Measurements from ENCODE around the gene GNAI3.

The GNAI3 gene

DNA sequence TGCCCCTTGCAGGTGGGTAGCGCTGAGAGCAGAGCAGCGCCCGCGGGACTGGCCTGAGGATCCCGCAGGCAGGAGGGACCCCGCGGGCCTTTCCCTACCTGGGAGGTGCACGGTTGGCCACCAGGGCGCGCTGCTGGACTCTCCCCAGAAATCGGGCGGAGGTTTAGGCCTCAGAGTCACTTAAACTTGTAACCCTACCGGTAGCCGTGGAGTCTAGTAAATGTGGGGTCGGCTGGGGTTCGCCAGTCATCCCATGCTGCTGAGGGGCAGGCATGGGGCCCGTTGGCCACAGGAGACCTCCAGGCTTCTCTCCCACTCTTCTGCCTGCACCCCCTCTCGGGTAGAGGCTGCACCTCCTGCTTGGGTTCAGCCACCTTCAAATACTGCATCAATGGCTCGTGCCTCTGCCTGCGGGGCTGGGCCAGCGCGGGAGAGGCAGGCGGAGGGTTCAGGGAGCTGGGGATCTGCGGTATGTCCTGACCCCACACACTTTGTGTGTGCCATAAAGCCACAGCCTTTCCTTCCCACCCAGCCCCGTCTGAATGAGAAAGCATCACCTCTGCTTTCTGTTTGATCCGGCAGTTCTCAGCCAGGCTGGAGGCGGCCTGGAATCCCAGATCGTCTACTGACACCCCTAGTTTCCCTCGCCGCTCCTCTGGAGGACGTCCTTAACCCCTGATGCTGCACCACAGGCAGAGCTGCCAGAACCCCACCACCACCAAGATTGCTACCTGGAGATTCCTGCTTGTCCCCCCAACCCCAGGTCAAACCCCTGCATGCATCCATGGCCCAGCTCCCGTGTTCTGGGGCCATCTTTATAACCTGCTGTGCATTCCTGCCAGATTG lies 95.2 kb downstream of the GNAI3 start:
- Histone ChIP-seq H3K4me3 (ENCODE audit: low read length) (peak overlapping the region; percentile 24), H3K27ac (ENCODE audit: low read depth, low read length) (no peak overlapping the region)

GRCh38 chr1:109644670-109645069 lies 96.3 kb downstream of the GNAI3 start:
- H3K9ac ChIP-seq (ENCODE audit: low read length): no peak overlapping the region
- H3K27me3 ChIP-seq (ENCODE audit: control insufficient read depth, insufficient read depth, low read length): no peaks in the 10 kb centered on the region
- no peaks in the 10 kb centered on the region for H3K4me1 ChIP-seq (ENCODE audit: control insufficient read depth, insufficient read depth, low read length)
- no peak overlapping the region for H3K27ac ChIP-seq (ENCODE audit: low read depth, low read length)
- no peak overlapping the region for H3K4me3 ChIP-seq (ENCODE audit: low read length)
- no peaks in the 10 kb centered on the region for H3K36me3 ChIP-seq (ENCODE audit: control insufficient read depth, insufficient read depth, low read length)

More for the DNA sequence above, 95.2 kb downstream of the GNAI3 start:
- Histone ChIP-seq H3K9ac (ENCODE audit: low read length) (no peak overlapping the region), H3K27me3 (ENCODE audit: control insufficient read depth, insufficient read depth, low read length) (no peaks in the 10 kb centered on the region), H3K36me3 (ENCODE audit: control insufficient read depth, insufficient read depth, low read length) (no peaks in the 10 kb centered on the region), H3K4me1 (ENCODE audit: control insufficient read depth, insufficient read depth, low read length) (no peaks in the 10 kb centered on the region)

- Histone ChIP-seq H3K27ac (ENCODE audit: low read depth, low read length) (no peak overlapping the region), H3K27me3 (ENCODE audit: control insufficient read depth, insufficient read depth, low read length) (peaks cover under 1% of the 10 kb centered on the region), H3K4me1 (ENCODE audit: control insufficient read depth, insufficient read depth, low read length) (no peaks in the 10 kb centered on the region), H3K36me3 (ENCODE audit: control insufficient read depth, insufficient read depth, low read length) (no peaks in the 10 kb centered on the region), H3K4me3 (ENCODE audit: low read length) (no peak overlapping the region), H3K9ac (ENCODE audit: low read length) (no peak overlapping the region)
These were observed 101.1 kb downstream of the GNAI3 start for GRCh38 chr1:109649491-109649914.

- Histone ChIP-seq H3K27me3 (ENCODE audit: control insufficient read depth, insufficient read depth, low read length) (peaks cover 2% of the 10 kb centered on the region), H3K9ac (ENCODE audit: low read length) (no peak overlapping the region), H3K36me3 (ENCODE audit: control insufficient read depth, insufficient read depth, low read length) (no peaks in the 10 kb centered on the region), H3K4me3 (ENCODE audit: low read length) (no peak overlapping the region), H3K4me1 (ENCODE audit: control insufficient read depth, insufficient read depth, low read length) (peaks cover 7% of the 10 kb centered on the region), H3K27ac (ENCODE audit: low read depth, low read length) (no peak overlapping the region)
These were observed 102.2 kb downstream of the GNAI3 start for GRCh38 chr1:109650609-109651008.

DNA sequence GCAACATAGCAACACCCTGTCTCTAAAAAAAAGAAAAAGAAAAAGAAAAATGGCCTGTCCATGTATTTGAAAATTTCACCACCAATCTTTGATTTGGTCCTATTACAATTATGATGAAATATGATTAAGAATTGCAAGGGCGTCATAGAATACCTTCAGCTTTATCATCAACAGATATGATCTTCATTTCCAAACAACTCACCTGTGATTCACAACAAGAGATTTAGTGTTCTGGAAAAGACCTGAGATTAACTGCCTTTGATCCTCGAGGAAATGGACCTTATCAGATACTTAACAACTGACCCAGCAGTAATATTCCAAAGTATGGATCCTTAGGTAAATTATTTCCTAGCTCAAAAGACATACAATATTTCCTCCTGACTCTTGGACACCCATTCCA lies 104.0 kb downstream of the GNAI3 start:
- H3K9ac ChIP-seq (ENCODE audit: low read length): no peak overlapping the region
- H3K27me3 ChIP-seq (ENCODE audit: control insufficient read depth, insufficient read depth, low read length): peaks cover 2% of the 10 kb centered on the region
- H3K36me3 ChIP-seq (ENCODE audit: control insufficient read depth, insufficient read depth, low read length): no peaks in the 10 kb centered on the region
- H3K4me1 ChIP-seq (ENCODE audit: control insufficient read depth, insufficient read depth, low read length): peaks cover 7% of the 10 kb centered on the region
- no peak overlapping the region for H3K27ac ChIP-seq (ENCODE audit: low read depth, low read length)
- no peak overlapping the region for H3K4me3 ChIP-seq (ENCODE audit: low read length)

- H3K27ac ChIP-seq (ENCODE audit: low read depth, low read length): no peak overlapping the region
- no peak overlapping the region for H3K9ac ChIP-seq (ENCODE audit: low read length)
- H3K36me3 ChIP-seq (ENCODE audit: control insufficient read depth, insufficient read depth, low read length): no peaks in the 10 kb centered on the region
- peaks cover 2% of the 10 kb centered on the region for H3K27me3 ChIP-seq (ENCODE audit: control insufficient read depth, insufficient read depth, low read length)
- no peak overlapping the region for H3K4me3 ChIP-seq (ENCODE audit: low read length)
- H3K4me1 ChIP-seq (ENCODE audit: control insufficient read depth, insufficient read depth, low read length): peaks cover 7% of the 10 kb centered on the region
These were observed 104.9 kb downstream of the GNAI3 start for GRCh38 chr1:109653306-109653705.

DNA sequence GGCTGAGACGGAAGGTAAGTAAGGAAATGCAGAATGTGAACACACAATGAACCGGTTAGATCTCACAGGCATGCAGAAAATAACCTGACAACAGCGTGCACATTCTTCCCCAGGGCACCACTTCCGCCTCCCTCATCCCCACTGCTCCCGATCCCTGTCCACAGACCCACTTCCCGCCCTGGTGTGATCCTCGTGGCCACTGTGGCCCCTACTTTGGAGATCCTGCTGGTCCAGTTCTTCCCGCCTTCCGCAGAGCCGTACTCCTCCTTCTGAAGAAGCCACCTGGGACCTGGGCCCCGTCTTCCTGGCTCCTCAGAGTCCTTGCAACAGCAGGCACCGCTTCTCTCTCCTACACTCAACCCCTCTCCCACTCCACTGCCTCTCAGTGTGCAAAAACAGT lies 106.1 kb downstream of the GNAI3 start:
- Histone ChIP-seq H3K36me3 (ENCODE audit: control insufficient read depth, insufficient read depth, low read length) (peaks cover 1% of the 10 kb centered on the region), H3K27me3 (ENCODE audit: control insufficient read depth, insufficient read depth, low read length) (peaks cover 2% of the 10 kb centered on the region), H3K4me1 (ENCODE audit: control insufficient read depth, insufficient read depth, low read length) (peaks cover 7% of the 10 kb centered on the region), H3K27ac (ENCODE audit: low read depth, low read length) (no peak overlapping the region), H3K9ac (ENCODE audit: low read length) (no peak overlapping the region), H3K4me3 (ENCODE audit: low read length) (no peak overlapping the region)

DNA sequence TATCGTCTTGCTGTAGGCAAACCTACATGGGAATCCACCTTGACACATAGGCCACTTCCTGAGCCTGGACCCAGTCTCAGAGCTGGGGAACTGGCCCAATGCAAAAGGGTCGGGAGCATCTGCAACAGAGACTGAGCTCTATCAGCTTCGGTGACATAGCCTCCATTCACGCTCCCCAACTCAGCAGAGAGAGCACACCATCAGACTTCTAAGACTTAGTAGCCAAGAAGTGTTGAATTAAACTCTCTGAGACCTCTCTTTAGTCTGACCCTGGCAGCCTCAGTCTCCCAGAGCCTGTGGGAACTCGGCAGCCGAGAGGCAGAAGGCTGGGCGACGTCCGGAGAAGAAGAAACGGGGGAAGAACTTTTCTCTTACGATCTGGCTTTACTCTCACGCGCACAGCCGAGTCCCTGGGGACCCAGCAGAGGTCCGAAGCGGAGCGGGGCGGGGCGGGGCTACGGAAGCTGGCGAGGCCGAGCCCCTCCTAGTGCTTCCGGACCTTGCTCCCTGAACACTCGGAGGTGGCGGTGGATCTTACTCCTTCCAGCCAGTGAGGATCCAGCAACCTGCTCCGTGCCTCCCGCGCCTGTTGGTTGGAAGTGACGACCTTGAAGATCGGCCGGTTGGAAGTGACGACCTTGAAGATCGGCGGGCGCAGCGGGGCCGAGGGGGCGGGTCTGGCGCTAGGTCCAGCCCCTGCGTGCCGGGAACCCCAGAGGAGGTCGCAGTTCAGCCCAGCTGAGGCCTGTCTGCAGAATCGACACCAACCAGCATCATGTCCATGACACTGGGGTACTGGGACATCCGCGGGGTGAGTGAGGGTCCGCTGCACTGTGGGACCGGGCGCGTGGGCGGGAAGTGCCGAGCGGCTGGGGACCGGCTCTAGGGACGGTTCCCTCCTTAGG lies 107.5 kb downstream of the GNAI3 start, which contains the start of gene GSTM4:
TSS of gene GSTM4 (plus strand) at position 485 of the 905 bp plus-strand sequence. CDS start at position 776, 291 bp downstream.
- Histone ChIP-seq H3K27me3 (ENCODE audit: control insufficient read depth, insufficient read depth, low read length) (peaks cover 2% of the 10 kb centered on the region), H3K27ac (ENCODE audit: low read depth, low read length) (peak within 1 kb of the TSS; percentile 91), H3K4me3 (ENCODE audit: low read length) (peak within 1 kb of the TSS; percentile 89), H3K36me3 (ENCODE audit: control insufficient read depth, insufficient read depth, low read length) (peaks cover 5% of the 10 kb centered on the region), H3K9ac (ENCODE audit: low read length) (peak within 1 kb of the TSS; percentile 95), H3K4me1 (ENCODE audit: control insufficient read depth, insufficient read depth, low read length) (peaks cover 7% of the 10 kb centered on the region)

DNA sequence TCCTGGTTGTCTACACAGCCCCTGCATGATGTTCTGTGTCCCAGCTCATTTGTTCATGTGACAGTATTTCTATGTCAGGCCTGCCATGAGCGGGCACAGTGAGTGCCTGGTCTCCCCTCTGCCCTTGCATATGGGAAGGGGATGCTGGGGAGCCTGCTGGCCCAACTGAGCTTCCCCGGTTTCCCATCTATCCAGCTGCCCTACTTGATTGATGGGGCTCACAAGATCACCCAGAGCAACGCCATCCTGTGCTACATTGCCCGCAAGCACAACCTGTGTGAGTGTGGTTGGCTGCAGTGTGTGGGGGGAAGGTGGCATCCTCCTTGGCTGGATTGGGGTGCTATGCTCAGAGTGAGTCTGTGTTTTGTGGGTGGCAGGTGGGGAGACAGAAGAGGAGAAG lies 109.0 kb downstream of the GNAI3 start:
- Histone ChIP-seq H3K4me1 (ENCODE audit: control insufficient read depth, insufficient read depth, low read length) (peaks cover 7% of the 10 kb centered on the region), H3K9ac (ENCODE audit: low read length) (no peak overlapping the region), H3K4me3 (ENCODE audit: low read length) (no peak overlapping the region), H3K27ac (ENCODE audit: low read depth, low read length) (no peak overlapping the region), H3K27me3 (ENCODE audit: control insufficient read depth, insufficient read depth, low read length) (peaks cover 2% of the 10 kb centered on the region), H3K36me3 (ENCODE audit: control insufficient read depth, insufficient read depth, low read length) (peaks cover 8% of the 10 kb centered on the region)

- Histone ChIP-seq H3K27me3 (ENCODE audit: control insufficient read depth, insufficient read depth, low read length) (peaks cover 2% of the 10 kb centered on the region), H3K27ac (ENCODE audit: low read depth, low read length) (no peak overlapping the region), H3K4me1 (ENCODE audit: control insufficient read depth, insufficient read depth, low read length) (peaks cover 7% of the 10 kb centered on the region), H3K36me3 (ENCODE audit: control insufficient read depth, insufficient read depth, low read length) (peaks cover 8% of the 10 kb centered on the region), H3K4me3 (ENCODE audit: low read length) (no peak overlapping the region), H3K9ac (ENCODE audit: low read length) (no peak overlapping the region)
These were observed 109.6 kb downstream of the GNAI3 start for GRCh38 chr1:109657970-109658369.

DNA sequence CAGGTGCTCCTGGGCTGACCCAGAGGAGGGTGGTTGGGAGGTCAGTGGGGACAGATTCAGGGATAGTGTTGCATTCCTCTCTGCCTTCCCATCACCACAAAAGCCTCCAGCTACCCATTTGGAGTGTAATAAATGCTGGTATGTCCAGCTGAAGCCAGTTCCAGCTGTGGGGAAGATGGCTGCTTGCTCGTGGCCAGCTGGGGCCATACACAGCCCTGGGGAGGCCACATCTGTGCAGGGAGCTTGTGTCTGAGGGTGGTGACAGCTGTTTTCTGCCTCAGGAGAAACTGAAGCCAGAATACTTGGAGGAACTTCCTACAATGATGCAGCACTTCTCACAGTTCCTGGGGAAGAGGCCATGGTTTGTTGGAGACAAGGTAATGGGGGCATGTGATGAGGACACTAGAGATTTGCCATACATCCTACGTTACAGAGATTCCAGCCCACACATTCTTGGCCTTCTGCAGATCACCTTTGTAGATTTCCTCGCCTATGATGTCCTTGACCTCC lies 110.2 kb downstream of the GNAI3 start:
- Histone ChIP-seq H3K36me3 (ENCODE audit: control insufficient read depth, insufficient read depth, low read length) (peaks cover 8% of the 10 kb centered on the region), H3K4me1 (ENCODE audit: control insufficient read depth, insufficient read depth, low read length) (peaks cover 7% of the 10 kb centered on the region), H3K27ac (ENCODE audit: low read depth, low read length) (no peak overlapping the region), H3K27me3 (ENCODE audit: control insufficient read depth, insufficient read depth, low read length) (peaks cover 2% of the 10 kb centered on the region), H3K4me3 (ENCODE audit: low read length) (no peak overlapping the region), H3K9ac (ENCODE audit: low read length) (no peak overlapping the region)

DNA sequence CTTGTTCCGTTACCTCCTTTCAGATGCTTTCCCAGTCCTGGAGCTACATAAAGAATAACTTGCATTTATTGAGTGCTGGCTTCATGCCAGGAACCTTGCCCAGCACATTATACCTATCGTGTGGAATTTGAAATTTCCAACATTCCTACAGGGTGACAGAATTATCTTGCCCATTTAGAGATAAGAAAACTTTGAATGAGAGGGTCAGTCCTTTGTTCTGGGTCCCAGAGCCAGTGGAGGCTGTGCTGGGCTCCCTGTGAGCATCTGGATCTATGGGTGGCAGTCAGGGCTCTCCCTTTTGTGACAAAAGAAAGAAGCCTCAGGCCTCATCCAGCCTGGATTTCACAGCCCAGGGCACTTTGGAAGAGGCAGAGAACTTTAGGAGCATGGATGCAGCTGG lies 110.7 kb downstream of the GNAI3 start:
- Histone ChIP-seq H3K4me3 (ENCODE audit: low read length) (no peak overlapping the region), H3K27ac (ENCODE audit: low read depth, low read length) (no peak overlapping the region), H3K27me3 (ENCODE audit: control insufficient read depth, insufficient read depth, low read length) (peaks cover 2% of the 10 kb centered on the region), H3K4me1 (ENCODE audit: control insufficient read depth, insufficient read depth, low read length) (peaks cover 7% of the 10 kb centered on the region), H3K36me3 (ENCODE audit: control insufficient read depth, insufficient read depth, low read length) (peaks cover 8% of the 10 kb centered on the region), H3K9ac (ENCODE audit: low read length) (no peak overlapping the region)

Data from rectal smooth muscle tissue (tissue), 1 donor.